Activated CD4-positive, alpha-beta T cell treated with anti-CD3 and anti-CD28 coated beads, Interleukin-2, amount 50 U/mL, for 16 hours (primary cell): ENCODE results near the gene NUDT15.
A peak's percentile ranks its signal among the peaks of the same experiment; 100 is the strongest.
"Not testable (repeated sequence)": the region's sequence is repeated elsewhere in the genome, so short reads cannot be mapped to it uniquely, and the experiment has no call there.

Experiments
- DNase-seq: peaks from one replicate; pipeline ENCODE4 v3.0.0-alpha.2; 2020

The NUDT15 gene

GRCh38 chr13:48043789-48044503 lies 6.4 kb downstream of the NUDT15 start:
- DNase-seq: peak; percentile 62

- DNase-seq: no peak
Measured at GRCh38 chr13:48050550-48050949, 13.0 kb downstream of the NUDT15 start.

GRCh38 chr13:48054601-48055000 lies 17.1 kb downstream of the NUDT15 start:
- no peak for DNase-seq

DNA sequence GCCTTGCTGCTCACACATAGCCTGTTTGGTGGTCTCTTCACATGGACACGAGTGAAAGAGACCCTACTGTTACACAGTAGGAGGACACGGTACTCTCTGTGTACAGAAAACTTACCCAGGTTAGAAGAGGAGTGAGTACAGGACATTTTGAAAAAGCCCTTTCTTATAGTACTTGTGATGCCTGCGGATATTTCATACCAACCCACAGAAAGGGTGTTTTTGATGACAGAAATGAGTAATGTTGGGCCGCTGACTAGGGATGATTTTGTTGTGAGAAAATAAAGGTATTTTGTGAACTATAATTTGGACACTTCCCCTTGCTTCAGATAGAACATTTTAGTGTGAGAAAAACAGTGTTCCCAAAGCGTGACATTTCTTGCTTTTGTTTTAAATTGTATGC lies 18.2 kb downstream of the NUDT15 start:
- DNase-seq: no peak

DNA sequence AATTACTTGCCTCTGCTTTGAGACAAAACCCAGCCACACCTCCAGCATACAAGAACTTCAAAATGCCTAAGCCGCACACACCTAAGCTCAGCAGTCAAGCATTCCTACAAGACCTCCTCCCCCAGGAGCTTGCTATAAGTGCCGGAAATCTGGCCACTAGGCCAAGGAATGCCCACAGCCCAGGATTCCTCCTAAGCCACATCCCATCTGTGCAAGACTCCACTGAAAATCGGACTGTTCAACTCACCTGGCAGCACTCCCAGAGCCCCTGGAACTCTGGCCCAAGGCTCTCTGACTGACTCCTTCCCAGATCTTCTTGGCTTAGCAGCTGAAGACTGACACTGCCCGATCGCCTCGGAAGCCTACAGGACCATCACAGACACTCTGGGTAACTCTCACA lies 21.0 kb downstream of the NUDT15 start:
- not testable (repeated sequence) for DNase-seq

DNA sequence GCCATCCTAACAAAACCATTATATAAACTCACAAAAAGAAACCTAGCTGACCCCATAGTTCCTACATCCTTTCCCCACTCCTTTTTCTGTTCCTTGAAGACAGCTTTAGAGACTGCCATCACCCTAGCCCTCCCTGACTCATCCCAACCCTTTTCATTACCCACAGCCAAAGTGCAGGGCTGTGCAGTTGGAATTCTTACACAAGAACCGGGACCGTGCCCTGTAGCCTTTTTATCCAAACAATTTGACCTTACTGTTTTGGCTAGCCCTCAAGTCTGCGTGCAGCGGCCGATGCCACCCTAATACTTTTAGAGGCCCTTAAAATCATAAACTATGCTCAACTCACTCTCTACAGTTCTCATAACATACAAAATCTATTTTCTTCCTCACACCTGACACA lies 22.4 kb downstream of the NUDT15 start:
- DNase-seq: not testable (repeated sequence)

GRCh38 chr13:48066310-48066989 lies 28.9 kb downstream of the NUDT15 start:
- peak; percentile 26 for DNase-seq

DNA sequence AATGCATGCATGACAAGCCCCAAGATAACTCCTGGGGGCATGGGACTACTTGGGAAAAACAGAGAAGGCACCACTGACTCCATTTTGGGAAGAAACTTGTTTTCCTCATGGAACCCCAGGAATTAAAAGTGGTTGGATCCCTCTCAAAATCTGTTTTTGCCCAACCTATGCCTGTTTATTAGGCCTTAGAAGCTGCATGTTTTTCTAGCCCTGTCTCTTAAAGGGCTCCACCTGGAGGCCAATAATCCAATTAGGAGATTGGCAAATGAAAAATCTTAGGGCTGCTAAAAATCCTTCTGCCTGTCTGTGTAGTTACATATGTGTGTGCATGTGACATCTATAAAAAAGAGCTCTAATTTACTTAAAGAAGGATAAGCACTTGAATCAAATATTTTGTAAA lies 30.5 kb downstream of the NUDT15 start:
- no peak for DNase-seq

GRCh38 chr13:48068952-48069351 lies 31.4 kb downstream of the NUDT15 start:
- DNase-seq: no peak

GRCh38 chr13:48069573-48069972 lies 32.0 kb downstream of the NUDT15 start:
- DNase-seq: no peak

DNA sequence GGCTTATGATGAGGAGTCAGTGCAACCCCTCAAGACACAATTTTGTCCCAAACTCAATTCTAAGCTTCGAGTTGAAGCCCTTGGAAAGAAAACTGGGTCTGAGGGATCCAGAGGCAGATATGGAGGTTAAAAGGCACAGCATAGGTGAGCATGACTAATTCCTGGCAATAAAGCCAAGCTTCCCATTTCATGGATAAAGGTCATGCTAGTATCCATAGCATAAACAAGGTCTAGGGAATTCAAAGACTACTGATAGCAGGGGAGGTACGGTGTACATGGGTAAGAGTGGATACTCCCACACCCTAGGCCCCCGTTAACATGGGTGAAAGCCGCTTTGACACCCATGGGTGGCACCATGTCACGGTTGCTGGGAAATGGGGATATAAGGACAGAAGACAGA lies 33.4 kb downstream of the NUDT15 start:
- no peak for DNase-seq

- no peak for DNase-seq
Measured at GRCh38 chr13:48072304-48072703, 34.8 kb downstream of the NUDT15 start.

GRCh38 chr13:48072787-48073186 lies 35.3 kb downstream of the NUDT15 start:
- DNase-seq: no peak

- DNase-seq: no peak
Measured at GRCh38 chr13:48074006-48074405, 36.5 kb downstream of the NUDT15 start.

GRCh38 chr13:48078251-48078656 lies 40.7 kb downstream of the NUDT15 start:
- DNase-seq: peak; percentile 54

DNA sequence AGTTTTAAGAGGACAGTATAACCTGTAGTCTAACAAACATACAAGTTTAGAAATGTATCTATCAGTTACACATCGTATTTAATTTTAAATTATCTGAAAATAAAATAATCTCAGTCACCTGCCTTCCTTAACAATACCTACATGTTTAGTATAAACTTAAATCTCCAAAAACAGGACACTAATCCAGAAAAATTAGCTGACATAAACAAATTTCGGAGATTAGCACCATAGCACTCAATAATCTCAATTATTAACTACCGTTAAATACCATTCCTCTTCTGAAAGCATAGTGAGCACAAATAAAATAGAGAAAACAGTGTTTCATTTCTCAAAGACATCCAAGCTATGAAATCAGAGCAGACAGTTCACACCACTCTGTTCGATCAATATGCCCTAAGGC lies 44.2 kb downstream of the NUDT15 start:
- no peak for DNase-seq

DNA sequence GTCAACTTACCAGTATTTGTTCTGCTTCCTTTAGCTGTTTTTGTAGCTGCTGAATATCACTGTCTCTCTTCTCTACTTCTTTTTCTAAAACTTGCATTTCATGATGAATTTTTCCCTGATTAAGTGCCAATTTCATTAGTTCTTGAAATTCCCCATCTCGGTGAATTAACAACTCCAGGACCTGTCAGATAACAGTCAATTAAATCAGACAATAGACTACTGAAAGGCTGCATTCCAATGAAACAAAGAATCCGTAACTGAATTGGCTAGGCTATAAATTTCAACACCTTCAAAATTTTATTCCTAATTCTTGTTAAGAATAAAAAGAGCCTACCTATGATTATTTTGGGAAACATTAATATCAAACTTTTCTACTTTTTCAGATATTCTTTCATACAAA lies 48.7 kb downstream of the NUDT15 start:
- DNase-seq: no peak

DNA sequence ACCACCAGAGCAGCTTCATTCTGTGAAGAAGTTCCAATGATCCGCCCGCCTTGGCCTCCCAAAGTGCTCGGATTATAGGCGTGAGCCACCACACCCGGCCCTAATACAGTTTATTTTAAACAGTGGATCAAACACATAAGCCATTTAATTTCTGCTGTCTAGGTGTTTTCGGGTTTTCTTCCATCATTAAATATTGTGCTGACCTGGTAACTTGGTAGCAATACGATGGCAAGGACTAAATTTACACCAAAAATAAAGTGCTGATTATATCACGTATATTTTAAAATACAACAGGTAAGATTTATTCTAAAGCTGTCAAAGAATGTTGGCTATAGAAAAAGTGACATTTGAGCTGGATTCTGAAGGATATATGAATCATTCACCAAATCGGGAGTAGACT lies 56.1 kb downstream of the NUDT15 start:
- DNase-seq: no peak

DNA sequence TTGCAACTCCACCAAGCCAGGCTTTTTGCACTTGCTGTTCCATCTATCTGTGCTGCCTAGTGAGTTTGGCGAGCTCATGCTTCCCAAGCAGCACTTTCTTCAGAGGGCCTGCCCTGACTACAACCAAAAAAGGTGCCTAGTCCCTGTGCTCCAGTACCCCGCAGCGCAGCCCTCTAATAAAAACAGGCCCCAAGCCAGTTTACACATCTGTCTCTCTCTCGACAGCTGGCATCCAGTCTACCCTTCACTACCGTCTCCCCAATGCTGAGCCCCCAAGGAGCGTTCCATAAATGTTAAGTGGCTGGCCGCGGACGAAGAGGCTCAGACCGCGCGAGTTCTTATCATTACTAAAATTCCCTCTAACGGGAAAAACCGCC lies 56.9 kb downstream of the NUDT15 start:
- DNase-seq: no peak

DNA sequence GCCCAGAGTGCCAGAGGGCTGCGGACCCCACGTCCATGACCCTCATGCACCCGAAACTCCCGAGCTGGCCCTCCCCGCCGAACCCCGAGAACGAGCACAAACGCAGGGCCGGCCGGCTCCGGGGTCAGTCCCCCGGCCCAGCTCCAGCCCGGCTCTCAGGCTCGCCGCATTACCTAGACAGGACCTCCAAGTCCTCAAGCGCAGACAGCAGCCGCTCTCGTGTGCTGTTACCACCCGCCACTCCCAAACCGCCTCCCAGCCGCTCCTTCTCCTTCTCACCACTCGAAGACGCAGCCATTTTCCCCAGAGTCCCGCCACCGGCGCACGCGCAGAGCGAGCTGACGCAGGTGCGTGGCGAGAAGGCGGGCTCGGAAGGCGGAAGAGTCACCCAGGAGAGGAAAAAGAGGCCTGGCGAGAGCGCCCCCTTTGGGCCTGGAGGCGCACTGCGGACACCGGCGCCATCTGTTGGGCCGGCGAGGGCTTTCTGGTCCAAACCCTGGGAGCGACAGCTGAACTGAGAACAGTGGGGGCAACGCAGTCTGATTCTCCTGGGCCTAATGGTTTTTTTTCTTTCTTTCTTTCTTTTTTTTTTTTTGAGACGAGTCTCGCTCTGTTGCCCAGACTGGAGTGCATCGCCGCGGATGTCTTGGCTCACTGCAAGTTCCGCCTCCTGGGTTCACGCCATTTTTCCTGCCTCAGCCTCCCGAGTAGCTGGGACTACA lies 57.4 kb downstream of the NUDT15 start, which contains the start of gene MED4:
TSS of gene MED4 (minus strand) at position 324 of the 722 bp plus-strand sequence. CDS start at position 298, 26 bp downstream.
- DNase-seq: peak; percentile 96

DNA sequence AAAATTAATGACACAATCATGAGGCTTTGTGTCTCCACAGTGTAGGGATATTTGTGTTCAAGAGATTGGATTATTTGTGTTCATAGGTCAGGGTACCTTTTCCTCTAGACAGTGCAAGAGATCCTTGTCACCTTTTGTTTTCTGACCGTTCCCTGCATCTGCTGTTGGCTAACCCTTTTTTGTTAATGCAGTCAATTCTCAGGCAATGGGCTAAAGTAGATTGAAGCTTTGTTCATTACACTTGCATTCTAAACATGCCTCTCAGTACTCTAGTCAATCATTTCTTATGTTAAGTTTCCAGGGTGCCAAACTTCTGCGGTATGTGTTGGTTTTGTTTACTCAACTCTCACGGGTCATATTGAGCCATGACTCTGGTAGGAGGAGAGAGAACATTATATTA lies 59.1 kb downstream of the NUDT15 start:
- DNase-seq: no peak
